Ishikawa (cell line): ENCODE measurements around the gene DHPS.

Experiments
- CEBPB ChIP-seq: IDR thresholded peaks from 2 replicates; pipeline ENCODE4 v1.6.1; 2012
- CREB1 ChIP-seq: IDR thresholded peaks from 2 replicates; pipeline ENCODE4 v1.6.1; 2012; ENCODE audit warnings: low read depth
- EGR1 ChIP-seq: IDR thresholded peaks from 2 replicates; pipeline ENCODE4 v1.6.1; 2012
- EP300 ChIP-seq: IDR thresholded peaks from 2 replicates; pipeline ENCODE4 v1.6.1; 2012; ENCODE audit warnings: borderline replicate concordance
- FOXM1 ChIP-seq: IDR thresholded peaks from 2 replicates; pipeline ENCODE4 v1.6.1; 2012; ENCODE audit warnings: low read depth, borderline replicate concordance
- MAX ChIP-seq: IDR thresholded peaks from 2 replicates; pipeline ENCODE4 v1.6.1; 2012
- NFIC ChIP-seq: IDR thresholded peaks from 2 replicates; pipeline ENCODE4 v1.6.1; 2012
- RAD21 ChIP-seq: IDR thresholded peaks from 2 replicates; pipeline ENCODE4 v1.6.1; 2012; ENCODE audit warnings: low read depth
- REST ChIP-seq: IDR thresholded peaks from 2 replicates; pipeline ENCODE4 v1.6.1; 2012; ENCODE audit warnings: low read depth, mild to moderate bottlenecking
- TAF1 ChIP-seq: IDR thresholded peaks from 2 replicates; pipeline ENCODE4 v1.6.1; 2012; ENCODE audit warnings: low read depth, mild to moderate bottlenecking
- TCF12 ChIP-seq: IDR thresholded peaks from 2 replicates; pipeline ENCODE4 v1.6.1; 2012; ENCODE audit warnings: low read depth
- TEAD4 ChIP-seq: IDR thresholded peaks from 2 replicates; pipeline ENCODE4 v1.6.1; 2012
- YY1 ChIP-seq: IDR thresholded peaks from 2 replicates; pipeline ENCODE4 v1.6.1; 2012; ENCODE audit warnings: low read depth
- ZBTB7A ChIP-seq: IDR thresholded peaks from 2 replicates; pipeline ENCODE4 v1.6.1; 2012; ENCODE audit warnings: low read depth
- TF ChIP-seq, protein P1 (sequence below): IDR thresholded peaks from 2 replicates; pipeline ENCODE4 v1.6.1; 2012

DHPS gene

GRCh38 chr19:12695997-12696365 is 14.3 kb upstream of the DHPS start:
- TF ChIP-seq MAX (peak; percentile 87), RAD21 (no peak)

GRCh38 chr19:12695514-12695913 is 13.8 kb upstream of the DHPS start:
- TF ChIP-seq FOXM1 = no peak
- no peak for TF ChIP-seq CREB1
- TF ChIP-seq, protein P1, sequence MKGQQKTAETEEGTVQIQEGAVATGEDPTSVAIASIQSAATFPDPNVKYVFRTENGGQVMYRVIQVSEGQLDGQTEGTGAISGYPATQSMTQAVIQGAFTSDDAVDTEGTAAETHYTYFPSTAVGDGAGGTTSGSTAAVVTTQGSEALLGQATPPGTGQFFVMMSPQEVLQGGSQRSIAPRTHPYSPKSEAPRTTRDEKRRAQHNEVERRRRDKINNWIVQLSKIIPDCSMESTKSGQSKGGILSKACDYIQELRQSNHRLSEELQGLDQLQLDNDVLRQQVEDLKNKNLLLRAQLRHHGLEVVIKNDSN = no peak
- TF ChIP-seq NFIC = no peak
- TF ChIP-seq EP300 = no peak
- no peak for TF ChIP-seq CEBPB
- TF ChIP-seq TEAD4 = no peak
- TF ChIP-seq ZBTB7A = no peak
- TF ChIP-seq RAD21 = no peak

GRCh38 chr19:12695096-12695495 is 13.4 kb upstream of the DHPS start:
- TF ChIP-seq EGR1 = no peak
- no peak for TF ChIP-seq MAX
- TF ChIP-seq RAD21 = no peak
- no peak for TF ChIP-seq TCF12
- TF ChIP-seq YY1 = no peak
- TF ChIP-seq, protein P1 = no peak
- no peak for TF ChIP-seq TAF1
- TF ChIP-seq TEAD4 = no peak
- no peak for TF ChIP-seq EP300
- TF ChIP-seq CREB1 = no peak
- no peak for TF ChIP-seq NFIC
- no peak for TF ChIP-seq REST
- TF ChIP-seq CEBPB = no peak
- TF ChIP-seq FOXM1 = no peak
- no peak for TF ChIP-seq ZBTB7A

DNA sequence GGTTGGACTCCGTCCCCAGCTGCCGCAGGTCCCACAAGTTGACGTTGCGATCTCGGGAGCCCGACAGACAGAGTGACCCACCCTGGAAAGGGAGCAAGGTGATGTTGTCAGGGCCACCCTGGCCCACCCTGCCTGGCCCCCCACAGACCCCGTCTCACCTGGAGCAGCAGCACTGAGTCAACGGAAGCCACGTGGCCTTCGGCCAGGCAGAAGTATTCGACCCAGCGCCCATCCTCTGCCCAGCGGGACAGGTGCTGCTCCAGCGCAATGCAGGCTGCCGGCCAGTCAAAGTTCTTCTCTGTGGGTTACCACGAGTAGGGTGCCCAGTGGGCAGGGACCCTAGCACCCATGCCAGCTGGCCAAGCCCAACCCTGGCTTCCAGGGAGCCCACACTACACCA is 13.0 kb upstream of the DHPS start:
- TF ChIP-seq FOXM1 = no peak
- no peak for TF ChIP-seq ZBTB7A
- TF ChIP-seq CREB1 = no peak
- TF ChIP-seq NFIC = no peak
- no peak for TF ChIP-seq EP300
- TF ChIP-seq TAF1 = no peak
- no peak for TF ChIP-seq TEAD4
- no peak for TF ChIP-seq TCF12

DNA sequence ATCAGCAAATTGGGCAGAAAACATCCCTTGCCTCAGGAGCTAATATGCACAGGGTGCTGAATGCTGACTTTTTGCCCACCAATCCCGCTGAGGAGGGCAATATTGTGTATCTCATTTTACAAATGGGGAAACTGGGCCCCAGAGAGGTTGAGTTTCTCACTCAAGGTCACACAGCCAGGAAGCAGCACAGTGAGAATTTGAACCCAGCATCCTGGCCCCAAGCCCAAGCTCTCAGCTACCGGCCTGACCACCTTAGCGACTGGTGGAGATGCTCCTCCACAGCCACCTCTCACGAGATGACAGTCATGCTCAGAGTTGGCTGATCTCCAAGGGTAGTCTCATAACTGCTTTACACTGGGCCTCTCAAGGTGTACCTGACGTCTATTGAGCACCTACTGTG is 11.3 kb upstream of the DHPS start:
- TF ChIP-seq, protein P1 = no peak
- TF ChIP-seq TAF1 (no peak), ZBTB7A (no peak), REST (no peak), YY1 (no peak), TCF12 (no peak), NFIC (no peak), MAX (no peak), RAD21 (no peak)

- TF ChIP-seq TAF1 (no peak), TCF12 (no peak), CEBPB (no peak), REST (no peak), TEAD4 (no peak), ZBTB7A (no peak), RAD21 (no peak), YY1 (no peak), EP300 (no peak), EGR1 (no peak), NFIC (no peak), FOXM1 (no peak), MAX (no peak), CREB1 (no peak)
- TF ChIP-seq, protein P1 = no peak
These were observed 8.0 kb upstream of the DHPS start for GRCh38 chr19:12689581-12690216.
